ENCODE data around the gene CCT7. TPM values are rescaled to one million over a fixed set of nuclear protein-coding genes. Genes with fewer than 3 reads are reported as not detected.

Gene CCT7
- total RNA-seq, 1 experiment from 2014 or later = 319 TPM

DNA sequence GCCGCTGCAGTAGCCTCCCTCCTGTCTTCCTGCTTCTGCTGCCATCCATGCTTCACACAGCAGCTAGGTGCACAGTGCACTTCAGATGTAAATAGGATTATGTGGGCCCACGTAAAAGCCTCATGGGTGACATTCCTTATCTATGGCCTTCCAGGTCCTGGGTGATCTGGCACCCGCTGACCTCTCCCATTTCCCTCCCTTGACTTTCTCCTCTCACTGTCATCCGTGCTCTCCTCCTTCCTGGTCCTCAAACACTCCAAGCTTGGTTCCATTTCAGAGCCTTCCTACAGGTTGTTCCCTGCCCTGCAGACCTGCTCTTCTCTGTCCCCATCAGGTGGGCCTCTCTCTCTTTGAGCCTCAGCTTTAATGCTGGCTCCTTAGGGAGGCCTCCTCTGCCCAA is 24.1 kb upstream of the CCT7 start:
- Histone ChIP-seq H3K9me3 (ENCODE audit: insufficient read depth, low read depth) (no peaks in the 10 kb centered on the region), H3F3A (ENCODE audit: insufficient read depth, low read depth) (peaks cover 10% of the 10 kb centered on the region), H3K9me2 (ENCODE audit: insufficient read depth) (no peaks in the 10 kb centered on the region), H3K4me3 (no peak overlapping the region), H3K36me3 (ENCODE audit: low read depth) (no peaks in the 10 kb centered on the region), H4K20me1 (ENCODE audit: insufficient read depth) (no peaks in the 10 kb centered on the region), H3K4me1 (replicated peaks; ENCODE audit: insufficient read depth) (peaks cover 3% of the 10 kb centered on the region; the same call in 1 of the 2 replicates), H3K79me2 (ENCODE audit: low read depth) (peaks cover 7% of the 10 kb centered on the region), H3K27ac (no peak overlapping the region), H3K27me3 (ENCODE audit: insufficient read depth, low read depth) (no peaks in the 10 kb centered on the region), H3K4me2 (no peak overlapping the region), H2AFZ (no peak overlapping the region)
- DNase-seq = no peak
- no TSS peak for BruUV-seq (replicated peaks)
- ChIA-PET POLR2A (ENCODE audit: unreplicated experiment) (no interaction called here), CTCF (no interaction called here)
- intact Hi-C loops (cut with micrococcal nuclease; ENCODE audit: unreplicated experiment) = no loop called here
- TF ChIP-seq, protein P1, sequence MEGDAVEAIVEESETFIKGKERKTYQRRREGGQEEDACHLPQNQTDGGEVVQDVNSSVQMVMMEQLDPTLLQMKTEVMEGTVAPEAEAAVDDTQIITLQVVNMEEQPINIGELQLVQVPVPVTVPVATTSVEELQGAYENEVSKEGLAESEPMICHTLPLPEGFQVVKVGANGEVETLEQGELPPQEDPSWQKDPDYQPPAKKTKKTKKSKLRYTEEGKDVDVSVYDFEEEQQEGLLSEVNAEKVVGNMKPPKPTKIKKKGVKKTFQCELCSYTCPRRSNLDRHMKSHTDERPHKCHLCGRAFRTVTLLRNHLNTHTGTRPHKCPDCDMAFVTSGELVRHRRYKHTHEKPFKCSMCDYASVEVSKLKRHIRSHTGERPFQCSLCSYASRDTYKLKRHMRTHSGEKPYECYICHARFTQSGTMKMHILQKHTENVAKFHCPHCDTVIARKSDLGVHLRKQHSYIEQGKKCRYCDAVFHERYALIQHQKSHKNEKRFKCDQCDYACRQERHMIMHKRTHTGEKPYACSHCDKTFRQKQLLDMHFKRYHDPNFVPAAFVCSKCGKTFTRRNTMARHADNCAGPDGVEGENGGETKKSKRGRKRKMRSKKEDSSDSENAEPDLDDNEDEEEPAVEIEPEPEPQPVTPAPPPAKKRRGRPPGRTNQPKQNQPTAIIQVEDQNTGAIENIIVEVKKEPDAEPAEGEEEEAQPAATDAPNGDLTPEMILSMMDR (conservative IDR thresholded peaks at IDR 0.05) = no peak
- no peak for TF ChIP-seq EZH2 (IDR thresholded peaks at IDR 0.05; ENCODE audit: low read depth)

DNA sequence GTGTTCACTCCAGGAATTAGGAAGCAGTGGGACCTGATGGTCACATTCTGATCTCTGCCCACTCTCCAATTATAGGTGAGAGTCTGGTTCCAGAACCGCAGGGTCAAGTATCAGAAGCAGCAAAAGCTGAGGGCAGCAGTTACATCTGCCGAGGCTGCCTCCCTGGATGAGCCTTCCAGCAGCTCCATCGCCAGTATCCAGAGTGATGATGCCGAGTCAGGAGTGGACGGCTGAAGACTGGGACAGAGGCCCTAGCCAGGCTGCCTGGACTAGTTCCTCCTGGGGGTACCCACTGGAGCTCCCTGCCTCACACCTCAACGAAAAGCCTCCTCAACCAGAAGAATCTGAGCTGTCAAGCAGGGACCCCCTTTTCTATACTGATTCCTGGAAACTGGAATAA is 23.4 kb upstream of the CCT7 start:
- H3K4me1 ChIP-seq (replicated peaks; ENCODE audit: insufficient read depth) = peaks cover 10% of the 10 kb centered on the region; the same call in 1 of the 2 replicates
- no peak overlapping the region for H3K4me3 ChIP-seq
- no peaks in the 10 kb centered on the region for H3K36me3 ChIP-seq (ENCODE audit: low read depth)
- no peak overlapping the region for H3K4me2 ChIP-seq
- no TSS peak for BruUV-seq (replicated peaks)
- CTCF ChIA-PET = no interaction called here
- DNase-seq = no peak
- no peaks in the 10 kb centered on the region for H3K27me3 ChIP-seq (ENCODE audit: insufficient read depth, low read depth)
- H2AFZ ChIP-seq = no peak overlapping the region
- TF ChIP-seq, protein P1 (conservative IDR thresholded peaks at IDR 0.05) = no peak
- TF ChIP-seq EZH2 (IDR thresholded peaks at IDR 0.05; ENCODE audit: low read depth) = no peak
- H3K9me3 ChIP-seq (ENCODE audit: insufficient read depth, low read depth) = no peaks in the 10 kb centered on the region
- H3K9me2 ChIP-seq (ENCODE audit: insufficient read depth) = no peaks in the 10 kb centered on the region
- peaks cover 10% of the 10 kb centered on the region for H3F3A ChIP-seq (ENCODE audit: insufficient read depth, low read depth)
- intact Hi-C loops (cut with micrococcal nuclease; ENCODE audit: unreplicated experiment) = no loop called here
- H3K27ac ChIP-seq = no peak overlapping the region
- peaks cover 14% of the 10 kb centered on the region for H3K79me2 ChIP-seq (ENCODE audit: low read depth)
- H4K20me1 ChIP-seq (ENCODE audit: insufficient read depth) = no peaks in the 10 kb centered on the region; the same call in 1 of the 2 replicates
- POLR2A ChIA-PET (ENCODE audit: unreplicated experiment) = no interaction called here

DNA sequence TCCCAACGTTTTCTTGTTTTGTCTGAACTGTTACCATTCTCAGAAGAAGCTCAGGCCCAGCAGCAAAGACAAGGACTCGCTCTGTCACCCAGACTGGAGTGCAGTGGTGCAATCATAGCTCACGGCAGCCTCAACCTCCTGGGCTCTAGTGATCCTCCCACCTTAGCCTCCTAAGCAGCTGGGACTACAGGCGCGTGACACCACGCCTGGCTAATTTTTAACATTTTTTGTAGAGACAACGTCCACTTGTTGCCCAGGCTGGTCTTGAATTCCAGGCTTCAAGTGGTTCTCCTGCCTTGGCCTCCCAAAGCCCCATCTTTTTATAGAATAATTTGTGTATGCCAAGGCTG is 22.0 kb upstream of the CCT7 start:
- Histone ChIP-seq H3F3A (ENCODE audit: insufficient read depth, low read depth) (peaks cover 10% of the 10 kb centered on the region), H3K4me2 (peak overlapping the region; percentile 63; the same call in 1 of the 2 replicates), H4K20me1 (ENCODE audit: insufficient read depth) (no peaks in the 10 kb centered on the region; the same call in 1 of the 2 replicates), H3K36me3 (ENCODE audit: low read depth) (no peaks in the 10 kb centered on the region), H3K27ac (no peak overlapping the region), H3K4me1 (replicated peaks; ENCODE audit: insufficient read depth) (peaks cover 10% of the 10 kb centered on the region; the same call in 1 of the 2 replicates), H3K27me3 (ENCODE audit: insufficient read depth, low read depth) (no peaks in the 10 kb centered on the region), H3K79me2 (ENCODE audit: low read depth) (peaks cover 28% of the 10 kb centered on the region), H2AFZ (no peak overlapping the region), H3K9me3 (ENCODE audit: insufficient read depth, low read depth) (no peaks in the 10 kb centered on the region), H3K9me2 (ENCODE audit: insufficient read depth) (no peaks in the 10 kb centered on the region), H3K4me3 (no peak overlapping the region)
- ChIA-PET POLR2A (ENCODE audit: unreplicated experiment) (interaction anchor here (0.7 kb wide), 1 partner anchor 21 kb away, joined by 6 read pairs; the partner anchor contains the start of gene PRADC1), CTCF (interaction anchor here (0.7 to 1.9 kb wide), 6 partner anchors 21 to 446 kb away, joined by 3 to 17 read pairs (median 4); partner anchors contain the start of genes CCT7 and PRADC1)
- DNase-seq = no peak
- TF ChIP-seq, protein P1 (conservative IDR thresholded peaks at IDR 0.05) = no peak
- TF ChIP-seq EZH2 (IDR thresholded peaks at IDR 0.05; ENCODE audit: low read depth) = no peak
- BruUV-seq (replicated peaks) = no TSS peak
- intact Hi-C loops (cut with micrococcal nuclease; ENCODE audit: unreplicated experiment) = loop anchor here (1.0 to 2.0 kb wide), 2 partner anchors 35 to 127 kb away; no protein-coding TSS in a partner anchor
